Transverse colon (tissue), 4 donors: ENCODE data around the gene NLGN2. TPM values are rescaled to one million over a fixed set of nuclear protein-coding genes. Genes with fewer than 3 reads are reported as not detected.
A peak's percentile ranks its signal among the peaks of the same experiment; 100 is the strongest.

ENCODE experiments used
- DNase-seq: peaks from one replicate; pipeline ENCODE4 v3.0.0-alpha.2; 2019
- H3K27ac ChIP-seq, 4 donors: fragments of 200-600 bp; sonication (generic); 2 replicates each; pipeline ENCODE4 v1.5.1; 2016 to 2018; ENCODE audit warnings: inconsistent platforms in 4 of 4
- H3K27me3 ChIP-seq: fragments of 200-600 bp; sonication (generic); 2 replicates; pipeline ENCODE4 v1.5.1; 2017; ENCODE audit warnings: inconsistent platforms
- H3K36me3 ChIP-seq, 4 donors: fragments of 200-600 bp; sonication (generic); 2 replicates each; pipeline ENCODE4 v1.5.1; 2017 to 2019; ENCODE audit warnings: inconsistent platforms in 4 of 4
- H3K4me1 ChIP-seq, 4 donors: fragments of 200-600 bp; sonication (generic); 2 replicates each; pipeline ENCODE4 v1.5.1; 2017 to 2020; ENCODE audit warnings: inconsistent platforms in 4 of 4
- H3K4me3 ChIP-seq, 4 donors: fragments of 200-600 bp; sonication (generic); 1 replicate in 1 of 4; 2 replicates in 3 of 4; pipeline versions ENCODE4 v1.5.1 to v1.6.1; 2017 to 2019; ENCODE audit warnings: inconsistent platforms in 4 of 4
- H3K9me3 ChIP-seq, 2 donors: fragments of 200-600 bp; sonication (generic); 2 replicates each; pipeline ENCODE4 v1.5.1; 2017 to 2019; ENCODE audit warnings: inconsistent platforms in 2 of 2
- CTCF ChIP-seq, 5 experiments: fragments of 200-600 bp in 3 of 5; fragments of 450-650 bp in 2 of 5; sonication (generic) in 3 of 5; IDR thresholded peaks; 1 replicate in 2 of 5; 2 replicates in 3 of 5; pipeline ENCODE4 v1.5.1; 2016 to 2017; ENCODE audit warnings: antibody characterized with exemption in 5 of 5, inconsistent platforms in 3 of 5, mild to moderate bottlenecking in 2 of 5, moderate library complexity in 1 of 5
- EP300 ChIP-seq: sonication (generic); formaldehyde crosslinking; IDR thresholded peaks from one replicate; pipeline ENCODE4 v1.6.1; 2017; ENCODE audit warnings: antibody characterized with exemption, low read depth
- POLR2A ChIP-seq: fragments of 450-650 bp; IDR thresholded peaks from one replicate; pipeline ENCODE4 v1.6.1; 2016; ENCODE audit warnings: antibody characterized with exemption, mild to moderate bottlenecking, moderate library complexity
- POLR2AphosphoS5 ChIP-seq, 3 donors: sonication (generic); formaldehyde crosslinking; IDR thresholded peaks; one replicate each; pipeline ENCODE4 v1.6.1; 2016; ENCODE audit warnings: antibody characterized with exemption in 3 of 3
- WGBS, 2 donors: methylation state at CpG; one replicate each; pipeline ENCODE4 v1.1.5; 2018; ENCODE audit warnings: low coverage in 1 of 2; 5-methylcytosine and 5-hydroxymethylcytosine counted together
- in situ Hi-C, 4 donors: fragments of 200-750 bp; cut with MboI; loops; one replicate each; pipeline versions ENCODE4 v1.15.0 to v1.15.1; 2017; ENCODE audit warnings: low sequenced_read_pairs in 3 of 4, low pct_ligation_motif_present in 1 of 4, low pct_unique_long_range_greater_than_20kb in 1 of 4
- intact Hi-C: fragments of 100-400 bp; cut with DNase I; formaldehyde crosslinking; loops from one replicate; pipeline ENCODE4 v1.15.1; 2023; ENCODE audit warnings: low total_unique reads
- total RNA-seq, 4 donors: library from RNA; depleted of rRNA; stranded (reverse); fragments of >200 nt; gene quantifications; one replicate each; pipeline ENCODE4 v1.1.0, GENCODE V29; 2016

Gene NLGN2
- total RNA-seq, 4 donors from 2014 or later = 2.2 to 12.3 (median 3.9) TPM

DNA sequence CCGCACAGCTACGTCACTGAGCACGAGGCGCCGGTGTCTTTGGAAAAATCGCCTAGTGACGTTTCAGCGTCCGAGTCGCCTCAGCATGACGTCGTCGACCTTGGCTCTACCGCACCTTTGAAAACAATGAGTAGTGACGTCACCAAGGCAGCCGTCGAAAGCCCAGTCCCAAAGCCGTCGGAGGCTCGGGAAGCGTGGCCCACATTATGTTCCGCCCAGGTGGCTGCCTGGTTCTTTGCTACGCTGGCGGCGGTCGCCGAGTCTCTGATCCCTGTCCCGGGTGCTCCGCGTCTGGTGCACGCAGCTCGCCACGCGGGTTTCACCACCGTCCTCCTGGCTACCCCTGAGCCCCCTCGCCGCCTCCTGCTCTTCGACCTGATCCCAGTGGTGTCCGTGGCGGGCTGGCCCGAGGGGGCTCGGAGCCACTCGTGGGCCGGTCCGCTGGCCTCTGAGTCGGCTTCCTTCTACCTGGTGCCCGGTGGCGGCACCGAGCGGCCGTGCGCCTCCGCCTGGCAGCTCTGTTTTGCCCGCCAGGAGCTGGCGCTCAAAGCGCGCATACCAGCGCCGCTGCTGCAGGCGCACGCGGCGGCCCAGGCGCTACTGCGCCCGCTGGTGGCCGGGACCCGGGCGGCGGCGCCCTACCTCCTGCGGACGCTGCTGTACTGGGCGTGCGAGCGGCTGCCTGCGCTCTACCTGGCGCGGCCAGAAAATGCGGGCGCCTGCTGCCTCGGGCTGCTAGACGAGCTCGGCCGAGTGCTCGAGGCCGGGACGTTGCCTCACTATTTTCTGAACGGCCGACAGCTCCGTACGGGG, 29.1 kb downstream of the NLGN2 start:
- WGBS, 2 donors = 7% methylated on average over 87 of the region's 92 CpGs; no CpG with 5 or more reads in 1 of the 2 donors

DNA sequence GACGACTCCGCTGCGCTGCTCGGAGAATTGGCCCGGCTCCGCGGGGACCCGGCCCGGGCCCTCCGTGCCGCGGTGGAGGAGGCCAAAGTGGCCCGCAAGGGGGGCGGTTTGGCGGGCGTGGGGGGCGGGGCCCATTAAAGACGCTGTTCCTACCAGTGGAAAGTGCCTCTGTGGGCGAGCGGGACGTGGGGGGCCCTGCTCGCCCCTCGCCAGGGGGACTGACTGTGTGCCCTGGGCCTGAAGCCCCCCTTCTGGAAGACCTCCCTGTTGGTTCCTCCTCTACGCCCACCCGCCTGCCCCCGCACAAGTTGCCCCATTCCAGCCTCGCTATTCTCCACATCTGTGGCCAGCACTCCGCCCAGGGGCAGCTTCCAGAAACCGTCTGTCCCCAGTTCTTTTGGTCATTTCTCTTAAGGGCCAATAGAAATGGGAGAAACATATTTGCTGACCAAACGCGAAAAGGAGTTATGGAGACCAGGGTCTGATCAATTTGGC, 29.8 kb downstream of the NLGN2 start:
- in situ Hi-C loops (loop anchor here in 2 of 4 donors (10.0 kb wide), 2 partner anchors 73 to 83 kb away; partner anchors contain the start of genes KCTD11 (in 1 of the 2) and TMEM95 (in 1 of the 2)), intact Hi-C loops (loop anchor here (1.0 kb wide), 1 partner anchor 81 kb away; no protein-coding TSS in a partner anchor)
- Histone ChIP-seq H3K4me3 (peak overlapping the region; percentile 14 to 79 (median 32)), H3K9me3 (no peaks in the 10 kb centered on the region), H3K4me1 (peaks cover 26 to 51% (median 43%) of the 10 kb centered on the region in 4 donors), H3K27me3 (peaks cover 44% of the 10 kb centered on the region), H3K36me3 (no peaks in the 10 kb centered on the region), H3K27ac (peak overlapping the region; percentile 82 to 90 (median 87))
- WGBS, 2 donors = 38 to 40% methylated on average over 3 to 27 of the region's 31 CpGs
- no peak for TF ChIP-seq POLR2AphosphoS5 (IDR thresholded peaks at IDR 0.05)
- no peak for TF ChIP-seq POLR2A
- TF ChIP-seq CTCF (IDR thresholded peaks at IDR 0.05) = no peak
- no peak for TF ChIP-seq EP300
- DNase-seq = no peak

More for the DNA sequence above, 29.1 kb downstream of the NLGN2 start:
- H3K9me3 ChIP-seq = no peaks in the 10 kb centered on the region
- H3K27me3 ChIP-seq = peaks cover 40% of the 10 kb centered on the region
- in situ Hi-C loops (loop anchor here in 2 of 4 donors (10.0 kb wide), 2 partner anchors 72 to 82 kb away; partner anchors contain the start of genes KCTD11 (in 1 of the 2) and TMEM95 (in 1 of the 2)), intact Hi-C loops (loop anchor here (1.0 kb wide), 1 partner anchor 80 kb away; no protein-coding TSS in a partner anchor)
- H3K4me3 ChIP-seq = peak overlapping the region; percentile 18 to 79 (median 36)
- peaks cover 26 to 51% (median 43%) of the 10 kb centered on the region in 4 donors for H3K4me1 ChIP-seq
- peak overlapping the region; percentile 82 to 90 (median 87) for H3K27ac ChIP-seq
- DNase-seq = peak; percentile 88
- H3K36me3 ChIP-seq = no peaks in the 10 kb centered on the region
- TF ChIP-seq EP300 (no peak), POLR2A (peak; percentile 63), POLR2AphosphoS5 (IDR thresholded peaks at IDR 0.05) (peak in 2 of 3 donors; percentile 56 to 68), CTCF (IDR thresholded peaks at IDR 0.05) (peak in 4 of 5 experiments; percentile 70 to 90 (median 81))

GRCh38 chr17:7437950-7438614, 30.4 kb downstream of the NLGN2 start:
- Histone ChIP-seq H3K9me3 (no peaks in the 10 kb centered on the region), H3K4me1 (peaks cover 26 to 51% (median 43%) of the 10 kb centered on the region in 4 donors), H3K27me3 (peaks cover 44% of the 10 kb centered on the region), H3K4me3 (peak overlapping the region in 2 of 4 donors; percentile 6 to 79), H3K36me3 (no peaks in the 10 kb centered on the region), H3K27ac (no peak overlapping the region)
- in situ Hi-C loops = loop anchor here in 2 of 4 donors (10.0 kb wide), 2 partner anchors 73 to 83 kb away; partner anchors contain the start of genes KCTD11 (in 1 of the 2) and TMEM95 (in 1 of the 2)
- TF ChIP-seq EP300 = no peak
- no peak for TF ChIP-seq POLR2AphosphoS5 (IDR thresholded peaks at IDR 0.05)
- intact Hi-C loops = loop anchor here (1.0 to 2.0 kb wide), 2 partner anchors 47 to 82 kb away; partner anchors contain the start of gene POLR2A
- 36 to 80% methylated on average over 5 to 46 of the region's 48 CpGs for WGBS, 2 donors
- DNase-seq = peak; percentile 54

DNA sequence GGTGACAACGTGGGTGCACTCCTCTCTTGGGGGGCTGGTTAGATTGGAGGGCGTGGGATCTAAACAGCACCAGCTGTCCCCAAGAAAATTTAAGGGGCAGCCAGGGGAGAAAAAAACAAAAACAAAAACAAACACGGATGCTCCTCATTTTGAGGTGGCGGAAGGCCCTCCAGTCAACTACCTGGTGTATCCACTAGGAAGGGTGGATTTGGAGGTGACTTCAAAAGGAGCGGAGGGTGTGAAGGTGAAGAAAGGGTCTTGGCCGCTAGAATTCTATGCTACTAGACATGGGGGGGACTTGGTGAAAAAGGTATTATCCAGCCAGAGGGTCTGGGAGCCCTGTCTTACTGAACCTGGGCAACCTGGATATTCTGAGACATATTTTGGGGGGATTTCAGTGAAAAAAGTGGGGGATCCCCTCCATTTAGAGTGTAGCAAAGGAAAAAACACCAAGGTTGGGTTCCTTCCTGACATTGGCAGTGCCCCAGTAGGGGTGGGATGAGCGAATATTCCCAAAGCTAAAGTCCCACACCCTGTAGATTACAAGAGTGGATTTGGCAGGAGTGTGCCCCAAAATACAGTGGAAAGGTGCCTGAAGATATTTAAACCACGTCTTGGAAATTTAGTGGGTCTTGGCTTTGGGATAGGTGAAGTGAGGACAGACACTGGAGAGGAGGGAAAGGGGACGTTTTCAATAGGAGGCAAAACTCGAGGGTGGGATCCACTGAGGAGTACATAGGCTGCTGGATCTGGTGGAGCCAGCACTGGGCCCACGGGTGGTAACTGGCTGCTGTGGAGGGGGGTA, 31.2 kb downstream of the NLGN2 start:
- Histone ChIP-seq H3K4me3 (peak overlapping the region in 1 of 4 donors; percentile 79), H3K4me1 (peaks cover 26 to 51% (median 43%) of the 10 kb centered on the region in 4 donors), H3K9me3 (no peaks in the 10 kb centered on the region), H3K27ac (no peak overlapping the region), H3K36me3 (no peaks in the 10 kb centered on the region), H3K27me3 (peaks cover 44% of the 10 kb centered on the region)
- in situ Hi-C loops (loop anchor here in 2 of 4 donors (10.0 kb wide), 2 partner anchors 74 to 84 kb away; partner anchors contain the start of genes KCTD11 (in 1 of the 2) and TMEM95 (in 1 of the 2)), intact Hi-C loops (loop anchor here (2.0 kb wide), 1 partner anchor 46 kb away; the partner anchor contains the start of gene POLR2A)
- WGBS, 2 donors = 57 to 67% methylated on average over 6 to 11 of the region's 11 CpGs
- DNase-seq = no peak
- TF ChIP-seq CTCF (IDR thresholded peaks at IDR 0.05) (no peak), POLR2AphosphoS5 (IDR thresholded peaks at IDR 0.05) (no peak), EP300 (no peak)
